MCF 10A (cell line): Measurements from ENCODE around the gene LDLRAD4. TPM values are rescaled to one million over a fixed set of nuclear protein-coding genes. Genes with fewer than 3 reads are reported as not detected.

Source experiments
- BruUV-seq: library from RNA; stranded (reverse); fragments of 400-500 nt; replicated peaks from 2 replicates; lab custom pipeline; 2021; lab: Mats Ljungman, UMichigan
- CTCF ChIA-PET: fragments of 300-600 bp; sonication (Branson Sonifier 250); formaldehyde crosslinking; extraction: SDS; loops from one replicate; lab custom pipeline; 2021; ENCODE audit warnings: antibody characterized with exemption, inconsistent platforms; lab: Yijun Ruan, JAX
- POLR2A ChIA-PET: fragments of 300-600, 350-650 bp; sonication (Branson Sonifier 250); formaldehyde crosslinking; extraction: SDS; loops from one replicate; lab custom pipeline; 2020; ENCODE audit warnings: antibody characterized with exemption, inconsistent platforms; lab: Yijun Ruan, JAX
- DNase-seq: peaks from one replicate; pipeline ENCODE4 v3.0.0-alpha.2; 2018; ENCODE audit not compliant: unreplicated experiment
- H3K27ac Mint-ChIP-seq: one replicate; pipeline ENCODE4 v1.8.0; 2022; ENCODE audit warnings: mild to moderate bottlenecking, low read depth, mixed read lengths; ENCODE audit not compliant: unreplicated experiment
- H3K27me3 Mint-ChIP-seq: one replicate; pipeline ENCODE4 v1.8.0; 2022; ENCODE audit warnings: mixed read lengths; ENCODE audit not compliant: insufficient read depth, unreplicated experiment
- H3K36me3 Mint-ChIP-seq: one replicate; pipeline ENCODE4 v1.8.0; 2022; ENCODE audit warnings: mild to moderate bottlenecking, moderate library complexity, mixed read lengths; ENCODE audit not compliant: insufficient read depth, unreplicated experiment
- H3K4me1 Mint-ChIP-seq: one replicate; pipeline ENCODE4 v1.8.0; 2022; ENCODE audit warnings: mixed read lengths; ENCODE audit not compliant: insufficient read depth, unreplicated experiment
- H3K4me3 Mint-ChIP-seq: one replicate; pipeline ENCODE4 v1.8.0; 2022; ENCODE audit warnings: mild to moderate bottlenecking, moderate library complexity, mixed read lengths; ENCODE audit not compliant: unreplicated experiment
- H3K9me3 Mint-ChIP-seq: one replicate; pipeline ENCODE4 v1.8.0; 2022; ENCODE audit warnings: mixed read lengths; ENCODE audit not compliant: unreplicated experiment
- CTCF ChIP-seq: fragments of 200-600 bp; IDR thresholded peaks from one replicate; pipeline ENCODE4 v1.8.0; 2022; ENCODE audit warnings: antibody characterized with exemption, mild to moderate bottlenecking; ENCODE audit not compliant: unreplicated experiment
- intact Hi-C: fragments of 100-400 bp; cut with micrococcal nuclease; formaldehyde crosslinking; loops from 2 replicates; pipeline ENCODE4 v1.14.1; 2022
- total RNA-seq: library from RNA; stranded (reverse); gene quantifications from 2 replicates; pipeline ENCODE4 v1.2.3, GENCODE V29; 2022

Gene LDLRAD4
- total RNA-seq, 1 experiment from 2014 or later, result not detected

- intact Hi-C loops, result no loop called here
- ChIA-PET CTCF (no interaction called here), POLR2A (no interaction called here)
- no peaks in the 10 kb centered on the region for H3K27me3 Mint-ChIP-seq
- no peak overlapping the region for H3K4me3 Mint-ChIP-seq
- no peaks in the 10 kb centered on the region for H3K36me3 Mint-ChIP-seq
- no TSS peak for BruUV-seq
- H3K27ac Mint-ChIP-seq, result no peak overlapping the region
- DNase-seq, result no peak
- TF ChIP-seq CTCF, result no peak
- H3K9me3 Mint-ChIP-seq, result peaks cover 8% of the 10 kb centered on the region
- no peaks in the 10 kb centered on the region for H3K4me1 Mint-ChIP-seq
Observed at GRCh38 chr18:13258921-13259320, 40.4 kb downstream of the LDLRAD4 start.

GRCh38 chr18:13259701-13260100 lies 41.1 kb downstream of the LDLRAD4 start:
- H3K4me1 Mint-ChIP-seq, result no peaks in the 10 kb centered on the region
- CTCF ChIA-PET, result no interaction called here
- no peak overlapping the region for H3K27ac Mint-ChIP-seq
- no peak overlapping the region for H3K4me3 Mint-ChIP-seq
- intact Hi-C loops, result no loop called here
- TF ChIP-seq CTCF, result no peak
- H3K9me3 Mint-ChIP-seq, result peaks cover 8% of the 10 kb centered on the region
- POLR2A ChIA-PET, result no interaction called here
- peaks cover 1% of the 10 kb centered on the region for H3K27me3 Mint-ChIP-seq
- DNase-seq, result no peak
- no peaks in the 10 kb centered on the region for H3K36me3 Mint-ChIP-seq
- BruUV-seq, result no TSS peak

GRCh38 chr18:13260197-13260934 lies 41.8 kb downstream of the LDLRAD4 start:
- H3K4me3 Mint-ChIP-seq, result no peak overlapping the region
- H3K27ac Mint-ChIP-seq, result no peak overlapping the region
- no TSS peak for BruUV-seq
- ChIA-PET CTCF (no interaction called here), POLR2A (no interaction called here)
- no peak for DNase-seq
- no peaks in the 10 kb centered on the region for H3K4me1 Mint-ChIP-seq
- H3K27me3 Mint-ChIP-seq, result peaks cover 8% of the 10 kb centered on the region
- no peaks in the 10 kb centered on the region for H3K36me3 Mint-ChIP-seq
- no peak for TF ChIP-seq CTCF
- H3K9me3 Mint-ChIP-seq, result peaks cover 14% of the 10 kb centered on the region
- intact Hi-C loops, result no loop called here

DNA sequence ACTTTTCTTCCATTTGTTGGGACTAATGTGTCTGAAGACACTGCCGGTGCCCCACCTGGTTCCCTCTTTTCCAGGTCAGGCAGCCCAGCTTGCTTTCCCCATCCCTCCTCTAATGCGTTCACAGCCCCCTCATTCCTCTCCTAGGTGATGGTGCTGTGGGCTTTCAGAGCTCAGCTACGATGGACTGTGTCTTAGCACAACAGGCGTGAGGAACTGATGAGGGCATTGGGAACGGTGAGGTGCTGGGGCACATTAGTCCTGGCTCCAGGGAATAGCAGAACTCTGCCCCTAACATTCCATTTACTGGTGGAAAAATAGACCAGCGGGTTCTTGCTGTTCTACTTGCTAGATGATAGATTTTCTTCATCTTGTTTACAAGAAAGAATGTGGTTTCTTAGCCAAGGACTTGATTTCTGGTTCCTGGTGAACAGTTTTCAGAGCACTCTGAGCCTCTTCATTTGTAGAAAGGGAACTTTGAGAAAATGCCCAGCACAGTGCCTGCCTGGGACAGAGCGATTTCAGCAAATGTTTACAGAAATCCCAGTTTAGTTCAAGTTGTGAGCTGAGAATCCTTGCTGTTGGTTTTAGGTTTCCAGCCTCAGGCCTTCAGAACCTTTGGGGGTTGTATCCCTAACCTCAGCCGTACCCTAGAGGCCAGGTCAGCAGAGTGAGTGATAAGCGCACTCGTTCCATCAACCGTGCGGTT lies 42.5 kb downstream of the LDLRAD4 start:
- TF ChIP-seq CTCF, result no peak
- H3K36me3 Mint-ChIP-seq, result no peaks in the 10 kb centered on the region

More for the DNA sequence above, 42.5 kb downstream of the LDLRAD4 start:
- no TSS peak for BruUV-seq
- Mint-ChIP-seq H3K27ac (no peak overlapping the region), H3K27me3 (peaks cover 10% of the 10 kb centered on the region), H3K4me3 (no peak overlapping the region), H3K4me1 (no peaks in the 10 kb centered on the region), H3K9me3 (peaks cover 15% of the 10 kb centered on the region)
- ChIA-PET CTCF (no interaction called here), POLR2A (no interaction called here)
- intact Hi-C loops, result no loop called here
- no peak for DNase-seq
